ENCODE data around the gene LRGUK. TPM values are rescaled to one million over a fixed set of nuclear protein-coding genes. Genes with fewer than 3 reads are reported as not detected.

LRGUK gene
- total and polyA plus RNA-seq, 2 donors (not counting 1 experiment from before 2014, with no cell fraction given): 0.27 to 0.49 TPM

DNA sequence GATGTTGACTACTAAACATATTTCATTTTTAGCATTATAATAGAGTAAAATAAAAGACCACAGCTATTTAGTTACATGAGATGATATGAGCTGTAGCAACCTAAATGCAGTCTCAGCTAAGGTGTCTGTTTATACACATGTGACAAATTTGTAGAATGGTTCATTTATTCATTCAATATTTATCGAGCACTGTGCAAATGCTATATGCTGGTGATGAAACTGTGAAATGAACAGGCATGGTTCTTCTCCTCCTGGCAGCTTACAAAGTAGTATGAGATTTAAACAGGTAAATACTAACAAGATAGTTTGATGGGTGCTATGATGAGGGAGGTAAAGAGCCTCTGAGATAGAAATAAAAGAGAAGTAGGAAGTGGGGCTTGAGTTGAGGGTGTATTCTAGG is 60.8 kb downstream of the LRGUK start:
- H3K9me3 ChIP-seq (ENCODE audit: control extremely low read depth in 1 of 3, control insufficient read depth in 2 of 3, insufficient read depth in 1 of 3, low read length in 2 of 3): no peaks in the 10 kb centered on the region
- no peaks in the 10 kb centered on the region for H3K4me1 ChIP-seq (ENCODE audit: control insufficient read depth in 2 of 2, insufficient read depth in 2 of 2, low read length in 2 of 2)
- H3K27ac ChIP-seq (ENCODE audit: low read length in 2 of 2): no peak overlapping the region
- H2AFZ ChIP-seq (ENCODE audit: insufficient read depth, low read depth, low read length, poor library complexity, severe bottlenecking): no peak overlapping the region
- no peak overlapping the region for H3K4me3 ChIP-seq (ENCODE audit: control extremely low read depth in 1 of 5, extremely low read depth in 1 of 5, insufficient read depth in 1 of 5, low read depth in 2 of 5, low read length in 4 of 5)
- WGBS (ENCODE audit: insufficient coverage): no CpG with 5 or more reads among the region's 1 CpG
- Mint-ChIP-seq H3K9me3 (ENCODE audit: insufficient read depth) (no peaks in the 10 kb centered on the region), H3K4me1 (no peaks in the 10 kb centered on the region), H3K27me3 (peaks cover 8% of the 10 kb centered on the region), H3K27ac (no peak overlapping the region), H3K4me3 (no peak overlapping the region)
- POLR2A ChIA-PET: no interaction called here
- H3K9ac ChIP-seq (ENCODE audit: low read length): no peak overlapping the region
- no peaks in the 10 kb centered on the region for H3K27me3 ChIP-seq (replicated peaks in 1 of 4; ENCODE audit: control extremely low read depth in 1 of 4, control insufficient read depth in 3 of 4, insufficient read depth in 4 of 4, low read length in 3 of 4)
- H3K79me2 ChIP-seq (ENCODE audit: control insufficient read depth, insufficient read depth, low read length): no peaks in the 10 kb centered on the region
- no peaks in the 10 kb centered on the region for H3K36me3 ChIP-seq (replicated peaks in 1 of 2; ENCODE audit: control extremely low read depth in 1 of 2, control insufficient read depth in 1 of 2, extremely low read depth in 1 of 2, insufficient read depth in 2 of 2, low read length in 1 of 2)
- intact Hi-C loops (cut with micrococcal nuclease): no loop called here
- no peaks in the 10 kb centered on the region for H4K20me1 ChIP-seq (ENCODE audit: control insufficient read depth, insufficient read depth, low read length, poor library complexity, severe bottlenecking)
- H3K4me2 ChIP-seq (replicated peaks; ENCODE audit: low read depth, low read length, poor library complexity, severe bottlenecking): no peak overlapping the region
- no peak for DNase-seq
- CTCF ChIA-PET: interaction anchor here (0.8 kb wide), 1 partner anchor 13 kb away, joined by 3 read pairs; no protein-coding TSS in a partner anchor
- ATAC-seq (ENCODE audit: low read depth): no peak
- no peak for TF ChIP-seq CTCF (IDR thresholded peaks at IDR 0.05)
- TF ChIP-seq EZH2 (IDR thresholded peaks at IDR 0.05; ENCODE audit: borderline replicate concordance, insufficient read depth, low read depth, low read length, poor library complexity, severe bottlenecking): no peak

GRCh38 chr7:134188311-134188710 is 61.2 kb downstream of the LRGUK start:
- H3K27ac ChIP-seq (ENCODE audit: low read length in 2 of 2): no peak overlapping the region
- no peak overlapping the region for H3K4me2 ChIP-seq (replicated peaks; ENCODE audit: low read depth, low read length, poor library complexity, severe bottlenecking)
- H3K79me2 ChIP-seq (ENCODE audit: control insufficient read depth, insufficient read depth, low read length): no peaks in the 10 kb centered on the region
- no peaks in the 10 kb centered on the region for H3K36me3 ChIP-seq (replicated peaks in 1 of 2; ENCODE audit: control extremely low read depth in 1 of 2, control insufficient read depth in 1 of 2, extremely low read depth in 1 of 2, insufficient read depth in 2 of 2, low read length in 1 of 2)
- Mint-ChIP-seq H3K9me3 (ENCODE audit: insufficient read depth) (no peaks in the 10 kb centered on the region), H3K27ac (no peak overlapping the region), H3K4me1 (no peaks in the 10 kb centered on the region), H3K27me3 (peaks cover 8% of the 10 kb centered on the region), H3K4me3 (no peak overlapping the region)
- CTCF ChIA-PET: interaction anchor here (0.8 kb wide), 1 partner anchor 13 kb away, joined by 3 read pairs; no protein-coding TSS in a partner anchor
- no peak overlapping the region for H2AFZ ChIP-seq (ENCODE audit: insufficient read depth, low read depth, low read length, poor library complexity, severe bottlenecking)
- ATAC-seq (ENCODE audit: low read depth): no peak
- no peaks in the 10 kb centered on the region for H3K4me1 ChIP-seq (ENCODE audit: control insufficient read depth in 2 of 2, insufficient read depth in 2 of 2, low read length in 2 of 2)
- WGBS (ENCODE audit: insufficient coverage): 96% methylated on average over 4 of the region's 4 CpGs
- H4K20me1 ChIP-seq (ENCODE audit: control insufficient read depth, insufficient read depth, low read length, poor library complexity, severe bottlenecking): no peaks in the 10 kb centered on the region
- no peak for TF ChIP-seq CTCF (IDR thresholded peaks at IDR 0.05)
- no peak for TF ChIP-seq EZH2 (IDR thresholded peaks at IDR 0.05; ENCODE audit: borderline replicate concordance, insufficient read depth, low read depth, low read length, poor library complexity, severe bottlenecking)
- H3K9me3 ChIP-seq (ENCODE audit: control extremely low read depth in 1 of 3, control insufficient read depth in 2 of 3, insufficient read depth in 1 of 3, low read length in 2 of 3): no peaks in the 10 kb centered on the region
- no peak overlapping the region for H3K4me3 ChIP-seq (ENCODE audit: control extremely low read depth in 1 of 5, extremely low read depth in 1 of 5, insufficient read depth in 1 of 5, low read depth in 2 of 5, low read length in 4 of 5)
- no peaks in the 10 kb centered on the region for H3K27me3 ChIP-seq (replicated peaks in 1 of 4; ENCODE audit: control extremely low read depth in 1 of 4, control insufficient read depth in 3 of 4, insufficient read depth in 4 of 4, low read length in 3 of 4)
- intact Hi-C loops (cut with micrococcal nuclease): no loop called here
- no peak for DNase-seq
- H3K9ac ChIP-seq (ENCODE audit: low read length): no peak overlapping the region
- POLR2A ChIA-PET: no interaction called here
